ENCODE data around the gene GGT1. TPM values are rescaled to one million over a fixed set of nuclear protein-coding genes. Genes with fewer than 3 reads are reported as not detected.
A peak's percentile ranks its signal among the peaks of the same experiment; 100 is the strongest.
"Not testable (repeated sequence)": the region's sequence is repeated elsewhere in the genome, so short reads cannot be mapped to it uniquely, and the experiment has no call there.

The GGT1 gene
- total RNA-seq (2014; rRNA removed; shearing (Covaris generic)), result 2.1 and 5.3 TPM in 2 replicates
- polyA plus RNA-seq (2016; fragmentation: Nextera tagmentation; extraction: Ambion mirVana), result 0.14 and 0.60 TPM in 2 replicates

DNA sequence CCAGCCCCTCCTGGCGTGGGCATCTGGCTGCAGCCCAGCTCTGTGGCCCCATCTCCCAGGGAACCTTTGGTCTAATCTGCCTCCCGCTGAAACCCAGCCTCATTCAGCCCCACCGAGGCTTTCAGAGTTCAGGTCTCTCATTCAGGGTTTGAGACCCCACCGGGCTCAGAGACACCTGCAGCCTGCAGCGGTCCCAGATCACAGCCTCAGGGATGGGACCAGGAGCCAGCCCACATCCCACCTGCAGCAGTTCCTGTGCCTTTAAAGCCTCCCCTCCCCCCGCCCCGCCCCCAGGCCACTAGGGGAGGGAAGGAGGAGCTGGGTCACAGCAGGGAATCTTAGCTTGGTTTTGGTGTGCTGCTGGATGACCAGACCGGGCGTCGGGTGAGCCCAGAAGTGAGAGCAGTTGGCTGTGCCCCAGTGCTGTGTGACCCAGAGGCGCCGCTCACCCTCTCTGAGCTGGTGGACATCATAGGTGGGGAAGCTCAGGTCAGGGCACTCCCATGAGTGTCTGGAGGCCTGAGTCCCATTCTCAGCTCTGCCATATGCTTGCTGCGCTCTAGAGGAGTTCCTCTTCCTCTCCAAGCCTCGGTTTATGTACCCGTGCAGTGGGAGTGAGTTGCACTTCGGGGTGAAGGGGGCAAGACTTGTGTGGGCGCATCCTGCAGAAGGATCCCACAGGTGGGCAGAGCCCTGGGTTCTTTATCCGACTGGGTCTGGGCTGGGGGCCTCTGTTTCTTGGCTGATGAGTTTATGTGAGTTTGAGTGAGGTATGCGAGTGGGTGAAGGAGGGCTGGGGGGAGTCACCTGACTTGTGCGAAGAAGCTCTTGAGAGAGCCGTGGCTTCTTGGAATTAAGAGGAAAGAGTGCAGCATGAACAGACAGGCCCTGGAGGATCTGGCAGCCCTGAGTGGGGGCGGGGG lies at the start of gene GGT1:
Gene GGT1 (plus strand): TSS at position 347 of the 923 bp plus-strand sequence. CDS start 7,889 bp downstream, outside the sequence.
- H3K36me3 ChIP-seq (ENCODE audit: low read depth); H3K27me3 ChIP-seq (replicated peaks; ENCODE audit: insufficient read depth); in situ Hi-C loops (cut with MboI); H3F3A ChIP-seq (ENCODE audit: insufficient read depth); H3K9me3 ChIP-seq (ENCODE audit: low read depth); H3K9ac ChIP-seq; H3K4me1 ChIP-seq (ENCODE audit: insufficient read depth); H3K27ac ChIP-seq; DNase-seq; H3K9me2 ChIP-seq (ENCODE audit: insufficient read depth); H4K20me1 ChIP-seq (ENCODE audit: insufficient read depth); H3K4me3 ChIP-seq; H3K79me2 ChIP-seq (ENCODE audit: insufficient read depth); H2AFZ ChIP-seq: not testable (repeated sequence)
- H3K4me2 ChIP-seq (ENCODE audit: unreplicated experiment), result peak within 1 kb of the TSS; percentile 31
- WGBS, 2 experiments (ENCODE audit: low coverage in 1 of 2, low lambda C conversion rate in 2 of 2, missing lambda C conversion rate in 2 of 2), result 54 to 58% methylated on average over 20 to 22 of the region's 22 CpGs

DNA sequence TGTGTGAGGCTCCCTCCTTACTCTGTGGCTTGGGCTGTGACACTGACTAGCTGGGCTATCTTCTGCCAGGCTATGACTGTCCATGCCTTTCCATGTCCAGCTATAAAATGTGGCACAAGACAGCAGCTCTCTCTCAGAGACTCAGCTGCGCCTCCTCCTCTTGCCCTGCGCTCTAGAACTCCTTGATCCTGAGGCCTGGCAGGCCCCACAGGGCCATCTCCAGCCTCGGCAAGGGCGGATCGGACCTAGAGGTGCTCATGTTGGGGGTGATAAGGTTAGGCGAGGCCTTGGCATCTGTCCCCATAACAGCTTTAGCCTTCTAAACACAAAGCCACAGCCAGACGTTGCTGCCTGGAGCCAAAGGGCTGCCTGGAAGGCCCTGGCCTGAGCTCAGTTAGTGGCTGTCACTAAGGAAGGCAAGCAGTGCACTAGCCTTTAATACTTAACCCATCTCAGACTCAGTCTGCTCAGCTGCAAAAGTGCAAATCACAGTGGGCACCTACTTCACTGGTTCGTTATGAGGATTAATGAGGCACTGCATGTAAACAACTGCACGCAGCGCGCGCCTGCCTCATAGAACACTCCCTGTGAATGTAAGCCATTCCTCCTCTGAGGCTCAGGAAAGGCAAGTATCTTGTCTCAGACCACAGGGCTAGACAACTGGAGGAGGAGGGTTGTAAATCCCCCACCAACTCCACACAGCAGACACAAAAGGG lies 49.2 kb upstream of the GGT1 start:
- Histone ChIP-seq H3K4me1 (ENCODE audit: insufficient read depth) (peaks cover 18% of the 10 kb centered on the region), H3K9me3 (ENCODE audit: low read depth) (no peaks in the 10 kb centered on the region), H3K79me2 (ENCODE audit: insufficient read depth) (peaks cover 91% of the 10 kb centered on the region), H3K9me2 (ENCODE audit: insufficient read depth) (no peaks in the 10 kb centered on the region), H3K36me3 (ENCODE audit: low read depth) (peaks cover 9% of the 10 kb centered on the region), H3K9ac (peak overlapping the region; percentile 97), H3F3A (ENCODE audit: insufficient read depth) (0 out of 2 replicates have a peak, but pooled peaks cover 4% of the 10 kb centered on the region), H4K20me1 (ENCODE audit: insufficient read depth) (no peaks in the 10 kb centered on the region; the same call in 1 of the 2 replicates), H3K27me3 (replicated peaks; ENCODE audit: insufficient read depth) (no peaks in the 10 kb centered on the region), H3K4me2 (ENCODE audit: unreplicated experiment) (peak overlapping the region; percentile 96), H3K4me3 (peak overlapping the region; percentile 96), H2AFZ (peak overlapping the region; percentile 71; the same call in 1 of the 2 replicates), H3K27ac (peak overlapping the region; percentile 82)
- in situ Hi-C loops (cut with MboI), result no loop called here
- TF ChIP-seq EZH2phosphoT487 (IDR thresholded peaks at IDR 0.05; ENCODE audit: insufficient read depth, low read depth) (no peak), EZH2 (IDR thresholded peaks at IDR 0.05; ENCODE audit: insufficient read depth, poor library complexity, severe bottlenecking) (no peak)
- DNase-seq, result peak; percentile 64
- 30 to 36% methylated on average over 12 of the region's 12 CpGs for WGBS, 2 experiments (ENCODE audit: low coverage in 1 of 2, low lambda C conversion rate in 2 of 2, missing lambda C conversion rate in 2 of 2)

DNA sequence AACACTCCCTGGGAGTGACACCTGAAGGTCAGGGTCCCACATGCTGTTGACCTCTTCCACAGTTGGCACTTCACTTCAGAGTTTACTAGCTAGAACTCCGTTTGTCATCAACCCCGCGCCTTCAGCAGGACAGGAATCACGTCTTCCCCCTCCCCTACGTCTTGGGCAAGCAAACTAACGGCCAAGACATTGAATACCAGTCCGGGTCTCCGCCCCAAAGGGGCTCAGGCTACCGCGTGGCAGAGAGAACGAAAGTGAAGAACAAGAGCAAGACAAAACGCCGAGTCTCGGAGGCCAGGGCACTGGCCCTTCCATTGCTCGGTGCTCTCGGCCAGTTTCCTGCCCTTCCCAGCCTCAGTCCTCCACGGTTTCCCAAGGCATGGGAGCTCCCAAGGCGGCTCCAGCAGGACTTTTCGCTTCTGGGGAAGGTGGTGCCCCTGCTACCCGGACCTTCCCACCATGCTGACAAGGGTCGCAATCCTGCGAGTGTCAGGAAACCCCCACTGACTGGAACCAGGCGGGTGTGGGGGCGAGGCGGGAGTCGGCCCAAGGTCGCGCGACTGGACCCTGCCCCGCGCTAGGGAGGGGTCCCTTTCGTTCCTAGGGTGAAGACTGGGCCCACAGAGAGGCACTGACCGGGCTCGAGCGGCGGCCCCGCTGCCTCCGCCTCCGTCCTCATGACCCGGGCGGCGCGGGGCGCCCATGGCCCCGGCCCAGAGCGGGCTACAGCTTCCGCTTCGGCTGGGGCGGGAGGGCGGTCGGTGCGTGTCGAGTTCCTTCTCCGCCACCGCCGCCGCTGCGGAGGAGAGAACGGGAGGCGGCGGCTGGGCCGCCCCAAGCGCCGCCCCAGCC lies 48.5 kb upstream of the GGT1 start, which contains the start of gene GUCD1:
Gene GUCD1 (minus strand): TSS at position 826 of the 852 bp plus-strand sequence. CDS start 147 bp downstream, at position 679.
- peaks cover 9% of the 10 kb centered on the region for H3K36me3 ChIP-seq (ENCODE audit: low read depth)

More for the DNA sequence above, 48.5 kb upstream of the GGT1 start, which contains the start of gene GUCD1:
- Histone ChIP-seq H4K20me1 (ENCODE audit: insufficient read depth) (no peaks in the 10 kb centered on the region; the same call in 1 of the 2 replicates), H3K27me3 (replicated peaks; ENCODE audit: insufficient read depth) (no peaks in the 10 kb centered on the region), H3K9ac (peak within 1 kb of the TSS; percentile 97), H3F3A (ENCODE audit: insufficient read depth) (0 out of 2 replicates have a peak, but pooled peaks cover 4% of the 10 kb centered on the region), H3K9me2 (ENCODE audit: insufficient read depth) (no peaks in the 10 kb centered on the region), H3K79me2 (ENCODE audit: insufficient read depth) (peaks cover 91% of the 10 kb centered on the region), H3K4me3 (peak within 1 kb of the TSS; percentile 96), H3K4me2 (ENCODE audit: unreplicated experiment) (peak within 1 kb of the TSS; percentile 96), H3K9me3 (ENCODE audit: low read depth) (no peaks in the 10 kb centered on the region), H3K27ac (peak within 1 kb of the TSS; percentile 85), H3K4me1 (ENCODE audit: insufficient read depth) (peaks cover 18% of the 10 kb centered on the region), H2AFZ (peak within 1 kb of the TSS; percentile 95)
- WGBS, 2 experiments (ENCODE audit: low coverage in 1 of 2, low lambda C conversion rate in 2 of 2, missing lambda C conversion rate in 2 of 2), result 0 to 1% methylated on average over 28 to 60 of the region's 64 CpGs
- in situ Hi-C loops (cut with MboI), result no loop called here
- TF ChIP-seq EZH2 (IDR thresholded peaks at IDR 0.05; ENCODE audit: insufficient read depth, poor library complexity, severe bottlenecking), result no peak
- no peak for TF ChIP-seq EZH2phosphoT487 (IDR thresholded peaks at IDR 0.05; ENCODE audit: insufficient read depth, low read depth)
- peak; percentile 63 for DNase-seq

All from GM23248 (cell line).